Fibroblast of the aortic adventitia (primary cell): Measurements from ENCODE around the gene HLA-DQB1. TPM values are rescaled to one million over a fixed set of nuclear protein-coding genes. Genes with fewer than 3 reads are reported as not detected.

Experiments used
- DNase-seq: peaks from one replicate; pipeline ENCODE4 v3.0.0-alpha.2; 2010; ENCODE audit warnings: low read depth
- H3K4me3 ChIP-seq: 2 replicates; pipeline ENCODE4 v1.5.1; 2011; ENCODE audit warnings: low read depth, mild to moderate bottlenecking, control low read depth, low read length, moderate library complexity
- total RNA-seq: library from RNA; depleted of rRNA; stranded (reverse); fragments of >200 nt; gene quantifications from 2 replicates; pipeline ENCODE4 v1.2.3, GENCODE V29; 2012; ENCODE audit warnings: low replicate concordance
- TF ChIP-seq, protein P1 (sequence below): IDR thresholded peaks from 2 replicates; pipeline ENCODE4 v1.5.1; 2011; ENCODE audit warnings: mild to moderate bottlenecking, low read length, control low read depth, inconsistent platforms; ENCODE audit not compliant: insufficient read depth

Gene HLA-DQB1
- total RNA-seq, 1 donor, result not detected

GRCh38 chr6:32624565-32624964 lies 41.9 kb downstream of the HLA-DQB1 start:
- TF ChIP-seq, protein P1, sequence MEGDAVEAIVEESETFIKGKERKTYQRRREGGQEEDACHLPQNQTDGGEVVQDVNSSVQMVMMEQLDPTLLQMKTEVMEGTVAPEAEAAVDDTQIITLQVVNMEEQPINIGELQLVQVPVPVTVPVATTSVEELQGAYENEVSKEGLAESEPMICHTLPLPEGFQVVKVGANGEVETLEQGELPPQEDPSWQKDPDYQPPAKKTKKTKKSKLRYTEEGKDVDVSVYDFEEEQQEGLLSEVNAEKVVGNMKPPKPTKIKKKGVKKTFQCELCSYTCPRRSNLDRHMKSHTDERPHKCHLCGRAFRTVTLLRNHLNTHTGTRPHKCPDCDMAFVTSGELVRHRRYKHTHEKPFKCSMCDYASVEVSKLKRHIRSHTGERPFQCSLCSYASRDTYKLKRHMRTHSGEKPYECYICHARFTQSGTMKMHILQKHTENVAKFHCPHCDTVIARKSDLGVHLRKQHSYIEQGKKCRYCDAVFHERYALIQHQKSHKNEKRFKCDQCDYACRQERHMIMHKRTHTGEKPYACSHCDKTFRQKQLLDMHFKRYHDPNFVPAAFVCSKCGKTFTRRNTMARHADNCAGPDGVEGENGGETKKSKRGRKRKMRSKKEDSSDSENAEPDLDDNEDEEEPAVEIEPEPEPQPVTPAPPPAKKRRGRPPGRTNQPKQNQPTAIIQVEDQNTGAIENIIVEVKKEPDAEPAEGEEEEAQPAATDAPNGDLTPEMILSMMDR, result no peak
- no peak for DNase-seq
- no peak overlapping the region for H3K4me3 ChIP-seq

DNA sequence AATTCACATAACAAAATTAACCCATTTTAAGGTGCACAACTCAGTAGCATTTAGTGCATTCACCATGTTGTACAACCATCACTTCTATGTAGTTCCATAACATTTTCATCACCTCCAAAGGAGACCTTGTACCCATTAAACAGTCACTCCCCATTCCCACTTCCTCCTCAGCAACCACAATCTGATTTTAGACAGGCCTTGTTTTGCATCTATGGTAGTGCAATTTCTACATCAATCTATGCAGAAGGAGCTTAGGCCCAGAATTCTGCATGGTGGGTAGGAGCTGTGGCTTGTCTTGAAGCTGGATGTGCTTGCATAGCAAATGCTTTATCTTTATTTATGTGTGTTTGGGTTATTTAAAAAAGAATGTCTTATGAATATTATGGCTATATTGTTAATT lies 42.8 kb downstream of the HLA-DQB1 start:
- no peak overlapping the region for H3K4me3 ChIP-seq
- no peak for DNase-seq
- TF ChIP-seq, protein P1, result no peak

DNA sequence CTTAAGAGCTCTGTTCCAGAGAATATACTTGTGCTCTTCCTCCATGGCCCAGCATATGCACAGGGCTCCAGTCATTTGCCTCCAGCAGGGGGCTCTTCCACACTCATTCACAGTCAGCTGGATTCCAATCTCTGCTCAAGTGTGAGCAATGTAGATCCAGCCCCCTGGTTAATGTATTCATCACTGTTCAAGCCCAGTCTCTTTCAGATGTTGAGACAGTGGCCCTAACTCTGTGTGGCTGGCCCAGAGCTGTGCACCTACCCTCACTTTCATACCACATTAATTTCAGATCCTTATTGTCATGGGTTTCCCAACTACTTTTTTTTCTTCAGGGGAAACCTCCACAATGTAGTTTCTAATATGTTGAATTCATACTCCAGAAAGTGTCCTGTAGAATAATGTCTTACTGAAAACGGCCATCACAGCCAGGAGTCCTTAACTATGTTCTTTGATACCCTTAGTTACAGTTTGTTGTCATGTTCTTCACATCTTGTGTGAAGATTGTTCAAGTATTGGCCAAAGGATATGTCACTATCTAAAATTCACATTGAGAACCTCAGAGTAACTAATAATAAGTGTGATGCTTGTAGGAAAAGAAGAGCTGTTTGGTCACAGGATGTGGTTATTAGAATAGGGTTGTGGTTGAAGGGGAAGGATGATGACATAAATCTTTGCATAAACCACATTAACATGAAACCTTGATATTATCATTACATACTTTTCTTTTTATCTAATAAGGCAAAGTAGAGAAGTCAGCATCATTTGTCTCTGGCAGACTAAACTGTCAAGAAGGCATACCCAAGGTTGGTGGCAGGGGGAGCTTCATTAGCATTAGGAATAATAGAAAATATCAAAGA lies 43.7 kb downstream of the HLA-DQB1 start:
- TF ChIP-seq, protein P1, result peak; percentile 50
- DNase-seq, result peak; percentile 26
- H3K4me3 ChIP-seq, result no peak overlapping the region

DNA sequence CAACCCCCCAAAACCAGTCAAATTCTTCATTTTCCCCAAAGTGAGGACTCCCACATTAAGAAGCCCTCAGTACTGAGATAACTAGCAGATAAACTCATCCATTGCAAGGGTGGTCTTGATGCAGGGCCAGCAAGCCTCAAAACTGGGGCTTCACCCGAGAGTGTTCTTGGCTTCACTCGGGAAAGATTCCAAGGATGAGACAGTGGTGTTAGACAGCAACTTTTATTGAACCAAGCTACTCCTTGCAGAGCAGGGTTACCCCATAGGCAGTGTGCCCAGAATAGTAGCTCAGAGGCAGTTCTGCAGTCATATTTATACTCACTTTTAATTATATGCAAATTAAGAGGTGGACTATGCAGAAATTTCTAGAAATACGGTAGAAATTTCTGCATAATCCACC lies 45.1 kb downstream of the HLA-DQB1 start:
- DNase-seq, result no peak
- no peak overlapping the region for H3K4me3 ChIP-seq
- TF ChIP-seq, protein P1, result no peak

DNA sequence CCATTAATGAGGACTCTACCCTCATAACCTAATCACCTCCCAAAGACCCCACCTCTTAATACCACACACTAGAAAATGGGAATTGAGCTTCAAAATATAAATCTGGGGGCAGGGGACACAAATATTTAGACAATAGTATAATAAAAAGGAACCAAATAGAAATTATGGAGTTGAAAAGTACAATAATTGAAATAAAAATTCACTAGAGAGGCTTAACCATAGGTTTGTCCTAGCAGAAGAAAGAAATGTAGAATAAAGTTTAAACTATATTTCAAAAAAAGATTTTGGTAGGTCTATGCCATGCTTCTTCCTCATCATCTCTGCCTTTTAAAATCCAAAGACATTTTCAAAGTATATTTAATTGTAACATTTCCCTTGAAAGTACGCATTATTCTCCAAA lies 48.7 kb downstream of the HLA-DQB1 start:
- TF ChIP-seq, protein P1, result no peak
- no peak overlapping the region for H3K4me3 ChIP-seq
- no peak for DNase-seq

DNA sequence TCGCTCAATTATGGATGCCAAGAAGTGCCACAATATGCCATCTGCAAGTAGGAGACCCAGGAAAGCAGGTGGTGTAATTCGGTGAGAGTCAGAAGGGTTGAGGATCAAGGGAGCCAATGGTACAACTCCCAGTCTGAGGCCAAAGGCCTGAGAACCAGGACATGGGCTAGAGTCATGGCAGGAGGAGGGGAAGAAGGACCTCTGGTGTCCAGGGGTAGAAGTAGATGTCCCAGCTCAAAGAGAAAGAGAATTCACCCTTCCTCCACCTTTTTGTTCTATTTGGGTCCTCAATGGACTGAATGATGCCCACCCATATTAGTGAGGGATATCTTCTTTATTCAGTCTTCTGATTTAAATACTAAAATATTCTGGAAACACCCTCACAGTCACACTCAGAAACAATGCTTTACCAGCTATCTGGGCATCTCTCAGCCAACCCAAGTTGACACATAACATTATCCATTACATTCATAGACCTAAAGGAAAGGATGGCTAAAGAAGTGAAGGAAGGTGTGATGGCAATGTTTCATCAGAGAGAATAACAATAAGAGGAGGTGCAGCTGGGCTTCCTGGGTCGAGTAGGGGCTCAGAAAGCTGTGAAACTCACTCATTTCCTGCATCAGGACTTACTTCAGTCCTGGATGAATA lies 50.4 kb downstream of the HLA-DQB1 start:
- TF ChIP-seq, protein P1, result no peak
- no peak for DNase-seq
- H3K4me3 ChIP-seq, result no peak overlapping the region
